CD4-positive, alpha-beta T cell treated with Interleukin-2 at 100 ng/mL for 4 hours (primary cell): Measurements from ENCODE around the gene ZNF189.

ENCODE experiments used
- DNase-seq: peaks from one replicate; pipeline ENCODE4 v3.0.0-alpha.2; 2020; ENCODE audit warnings: low spot score

ZNF189 gene

DNA sequence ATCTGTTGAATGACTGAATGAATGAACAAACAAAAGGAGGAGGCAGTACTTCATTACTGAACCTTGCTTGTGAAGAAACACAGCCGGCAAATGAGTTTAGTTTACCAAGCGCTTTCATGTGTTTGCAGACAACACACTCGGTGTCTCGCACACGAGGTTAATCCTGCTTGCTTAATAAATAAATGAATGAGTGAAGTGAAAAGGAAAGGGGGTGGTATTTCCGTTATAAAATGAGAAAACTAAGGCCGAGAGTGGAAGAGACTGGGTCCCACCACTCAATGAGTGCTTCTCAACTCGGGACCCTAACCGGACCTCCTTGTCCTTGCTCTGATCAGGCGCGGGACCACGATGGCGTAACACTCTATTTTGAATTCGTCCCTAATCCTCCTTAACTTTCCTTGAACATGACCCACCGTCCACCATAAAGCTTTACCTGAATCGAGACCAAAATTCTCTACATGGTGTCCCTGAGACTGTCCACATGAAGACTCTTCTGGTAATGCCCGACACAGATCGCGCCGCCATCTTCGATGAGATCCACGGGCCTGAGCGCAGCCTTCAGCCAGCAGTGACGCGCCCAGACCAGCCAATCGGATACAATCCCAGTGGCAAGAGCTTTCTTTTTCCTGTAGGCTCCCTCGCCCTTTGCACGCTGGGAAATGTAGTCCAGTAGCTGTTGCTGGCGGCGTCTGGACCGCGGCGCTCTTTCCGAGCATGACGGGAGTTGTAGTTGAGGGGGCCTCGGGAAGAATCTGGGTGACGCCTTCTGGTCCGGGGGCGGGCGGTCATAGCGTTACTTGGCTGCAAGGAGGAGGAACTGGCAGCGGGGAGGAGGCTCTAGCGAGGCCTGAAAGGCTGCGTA, at the start of gene ZNF189, which contains the start of gene MRPL50:
TSS of gene ZNF189 (plus strand) at position 784 of the 862 bp plus-strand sequence. CDS start 306 bp downstream, outside the sequence.
TSS of gene MRPL50 (minus strand) at position 551 of the 862 bp plus-strand sequence. CDS start at position 525, 26 bp downstream.
- DNase-seq = peak; percentile 98

DNA sequence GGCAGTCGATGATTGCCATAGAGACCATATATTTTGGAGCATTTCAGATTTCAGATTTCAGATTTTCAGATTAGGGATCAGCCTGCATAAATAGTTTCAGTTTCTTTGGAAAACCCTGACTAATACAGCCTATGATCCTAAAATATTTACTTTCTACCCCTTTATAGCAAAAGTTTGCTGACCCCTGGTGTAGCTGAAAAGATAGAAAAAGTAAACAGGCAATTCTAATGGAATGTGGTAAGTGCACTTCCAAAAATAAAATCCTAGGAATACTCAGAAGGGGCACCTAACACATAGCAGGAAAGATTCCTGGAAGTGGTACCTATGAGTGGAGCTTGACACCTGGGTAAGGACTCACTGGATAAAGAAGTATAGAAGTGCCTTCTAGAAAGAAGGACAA, 48.4 kb upstream of the ZNF189 start:
- DNase-seq = no peak

DNA sequence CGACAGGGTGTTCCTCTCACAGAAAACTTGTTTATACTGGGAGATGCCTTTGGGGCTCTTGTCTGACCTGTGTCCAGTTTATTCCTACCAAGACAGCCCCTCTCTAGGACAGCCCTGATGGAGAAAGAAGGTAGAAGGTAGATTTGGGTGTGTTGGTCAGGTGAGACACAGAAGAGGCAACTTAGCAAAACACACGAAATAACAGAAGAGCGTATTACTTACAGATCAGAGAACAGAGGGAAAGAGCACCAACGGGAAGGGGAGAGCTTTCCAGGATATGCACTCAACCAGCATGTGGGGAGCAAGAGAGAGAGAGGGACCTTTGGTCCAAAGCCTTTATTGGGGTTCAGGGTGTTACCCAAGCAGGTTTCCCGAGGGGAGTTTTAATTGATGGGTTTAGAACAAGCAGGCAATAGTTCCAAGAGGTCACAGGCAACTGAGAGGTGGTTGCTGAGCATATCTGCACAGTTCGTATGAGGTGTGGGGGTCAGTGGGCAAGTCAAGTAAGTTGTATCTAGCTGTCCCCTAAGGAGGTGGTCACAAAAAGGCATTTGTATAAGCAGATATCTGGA, 45.7 kb upstream of the ZNF189 start:
- DNase-seq = no peak

DNA sequence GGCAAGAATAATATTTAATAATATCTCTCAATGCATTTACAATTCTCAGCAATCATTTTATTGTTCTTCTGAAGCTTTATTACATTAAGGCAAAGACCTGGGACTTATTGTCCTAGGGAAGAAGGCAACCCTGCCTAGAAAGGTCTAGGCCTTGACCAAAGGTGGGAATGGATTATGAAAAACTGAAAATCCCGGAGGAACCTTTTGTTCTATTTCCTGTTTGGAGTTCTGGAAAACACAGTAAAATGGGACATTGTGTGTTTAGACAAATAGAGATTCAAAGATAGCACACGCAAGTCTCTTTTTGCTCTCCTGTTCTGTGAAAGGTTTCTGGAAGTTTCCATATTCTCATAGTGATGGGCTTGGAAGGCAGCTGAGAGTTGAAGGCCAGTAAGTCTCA, 45.0 kb upstream of the ZNF189 start:
- no peak for DNase-seq

DNA sequence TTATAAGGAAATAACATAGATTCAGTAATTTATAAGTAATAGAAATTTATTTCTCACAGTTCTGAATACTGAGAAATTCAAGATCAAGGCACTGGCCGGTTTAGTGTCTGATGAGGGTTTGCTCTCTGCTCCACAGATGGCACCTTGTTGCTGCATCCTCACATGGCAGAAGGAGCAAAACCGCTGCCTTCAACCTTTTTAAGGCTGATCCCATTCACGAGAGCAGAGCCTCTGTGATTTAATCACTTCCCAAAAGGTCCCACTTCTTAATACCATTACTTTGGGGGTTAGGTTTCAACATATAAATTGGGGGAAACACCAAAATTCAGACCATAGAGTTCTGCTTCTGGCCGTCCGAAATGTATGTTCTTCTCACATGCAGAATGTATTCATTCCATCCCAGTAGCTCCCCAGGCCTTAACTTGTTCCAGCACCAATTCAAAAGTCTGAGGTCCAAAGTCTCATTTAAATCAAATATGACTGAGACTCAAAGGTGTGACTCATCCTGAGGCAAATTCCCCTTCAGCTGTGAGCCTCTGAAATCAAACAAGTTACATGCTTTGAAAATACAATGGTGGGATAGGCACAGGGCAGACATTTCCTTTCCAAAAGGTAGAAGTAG, 44.4 kb upstream of the ZNF189 start:
- no peak for DNase-seq

DNA sequence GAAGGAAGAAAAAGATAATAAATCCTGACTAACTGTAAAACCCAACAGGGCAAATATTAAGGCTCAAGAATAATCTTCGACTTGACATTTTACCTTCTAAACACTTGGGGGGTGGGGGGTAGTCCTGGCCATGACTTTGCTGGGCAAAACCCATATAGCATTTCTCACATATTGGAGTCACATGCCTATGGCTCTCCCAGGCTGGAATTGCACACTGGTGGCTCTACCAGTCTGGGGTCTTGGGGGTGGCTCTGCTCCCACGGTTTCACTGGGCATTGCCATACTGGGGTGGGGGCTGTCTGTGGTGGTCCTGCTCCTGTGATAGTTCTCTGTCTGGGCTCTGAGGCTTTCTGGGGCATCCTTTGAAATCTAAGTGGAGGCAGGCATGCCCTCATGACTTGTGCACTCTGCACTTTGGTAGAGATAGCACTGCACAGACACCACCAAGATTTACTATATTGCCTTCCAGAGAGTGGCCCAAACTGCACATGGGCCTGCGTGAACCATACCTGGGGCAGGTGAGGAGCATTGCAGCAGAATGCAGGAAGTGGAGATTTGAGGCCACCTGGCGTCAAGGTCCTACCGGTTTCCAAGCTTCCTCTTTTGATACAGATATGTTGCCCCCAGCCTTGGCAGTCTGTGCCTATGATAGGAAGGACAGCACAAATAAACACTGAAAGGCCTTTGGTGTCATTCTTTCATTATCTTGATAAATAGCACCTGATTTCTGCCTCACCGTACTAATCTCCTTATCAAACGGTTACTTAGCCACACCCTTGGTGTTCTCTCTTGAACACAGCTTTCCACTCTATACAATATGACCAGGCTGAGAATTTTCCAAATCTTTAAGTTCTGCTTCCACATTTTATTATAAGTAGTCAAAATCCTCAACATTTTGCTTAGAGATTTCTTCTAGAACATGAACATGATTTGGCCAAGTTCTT, 43.6 kb upstream of the ZNF189 start:
- DNase-seq = no peak

DNA sequence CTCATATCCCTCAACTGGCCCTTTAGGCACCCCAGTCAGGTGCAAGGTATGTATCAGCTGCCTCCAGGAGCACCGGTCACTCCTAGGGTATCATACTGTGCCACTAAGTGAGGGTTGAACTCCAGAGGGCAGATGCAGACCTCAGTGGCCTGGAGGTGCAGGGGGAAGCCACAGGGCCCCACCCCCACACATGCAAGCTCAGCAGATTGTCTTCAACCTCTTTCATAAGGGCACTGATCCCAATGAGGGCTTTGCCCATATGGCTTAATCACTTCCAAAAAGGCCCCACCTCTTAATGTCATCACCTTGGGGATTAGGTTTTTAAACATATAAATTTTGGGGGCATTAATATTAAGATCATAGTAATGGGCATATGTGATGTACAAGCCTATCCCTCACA, 42.0 kb upstream of the ZNF189 start:
- DNase-seq = no peak

DNA sequence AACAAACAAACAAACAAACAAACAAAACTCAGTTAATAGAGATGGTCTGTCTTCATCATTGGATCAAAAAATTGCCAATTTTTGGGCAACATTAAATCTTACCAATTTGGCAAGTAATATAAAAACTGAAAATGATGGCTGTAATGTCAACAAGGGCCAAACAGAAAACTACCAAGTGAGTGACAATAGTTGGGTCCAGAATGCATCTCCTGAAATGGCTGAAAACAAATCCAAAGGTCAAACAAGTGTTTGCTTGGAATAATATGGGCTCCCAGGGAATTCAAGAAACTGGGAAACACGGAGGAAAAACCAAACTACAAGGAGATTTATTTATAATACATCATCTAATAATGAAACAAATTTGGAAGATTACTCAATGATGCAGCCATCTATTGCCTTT, 39.0 kb upstream of the ZNF189 start:
- DNase-seq = no peak

DNA sequence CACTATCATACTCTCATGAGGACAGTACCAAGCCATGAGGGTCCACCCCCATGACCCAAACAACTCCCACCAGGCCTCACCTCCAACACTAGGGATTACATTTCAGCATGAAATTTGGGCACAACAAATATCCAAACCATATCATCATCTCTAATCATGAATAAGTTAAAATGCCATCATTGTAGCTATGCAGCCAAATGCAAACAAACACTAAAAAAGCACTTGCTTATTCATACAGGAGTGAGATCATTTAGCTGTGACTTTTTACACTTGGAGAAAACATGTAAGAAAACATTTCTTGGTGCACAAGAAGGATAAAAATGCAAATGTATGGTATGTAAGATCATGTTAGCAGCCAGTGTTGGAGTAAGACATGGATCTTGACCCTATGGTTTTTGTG, 38.0 kb upstream of the ZNF189 start:
- DNase-seq = no peak

DNA sequence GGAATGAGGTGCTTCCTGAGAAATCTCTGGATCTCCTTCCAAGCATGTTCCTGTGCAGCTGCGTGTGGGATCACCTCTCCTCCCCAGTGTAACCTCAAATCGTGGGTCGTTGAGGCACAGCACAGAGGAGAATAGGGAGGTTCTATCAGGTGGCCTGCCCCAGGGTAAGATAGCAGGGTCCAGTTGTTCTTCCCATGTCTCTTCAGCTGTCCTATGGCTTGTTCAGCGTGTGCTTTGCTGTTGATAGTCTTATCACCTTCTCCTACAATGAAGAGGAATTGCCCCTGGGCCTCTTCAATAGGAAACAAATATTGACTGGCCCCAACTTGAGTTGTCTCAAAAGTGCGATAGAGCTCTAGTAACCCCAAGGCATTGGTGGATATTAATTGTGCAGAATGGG, 36.2 kb upstream of the ZNF189 start:
- no peak for DNase-seq

DNA sequence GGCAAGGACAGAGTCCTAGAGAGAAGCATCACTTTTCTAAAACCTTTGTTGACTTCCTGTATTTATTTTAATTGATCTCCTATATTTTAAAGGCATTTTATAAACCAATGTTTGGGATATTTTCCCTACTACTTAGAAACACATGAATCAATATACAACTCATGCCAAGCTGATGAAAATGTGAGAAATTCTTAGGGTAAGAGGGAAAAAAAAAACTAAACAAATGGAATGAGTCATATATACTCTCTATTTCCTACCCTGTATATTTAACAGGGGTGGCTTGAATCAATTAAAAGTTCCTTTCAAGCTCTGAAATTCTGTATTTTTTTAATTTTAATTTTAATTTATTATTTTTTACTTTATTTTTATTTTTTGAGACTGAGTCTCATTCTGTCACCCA, 33.5 kb upstream of the ZNF189 start:
- DNase-seq = no peak

DNA sequence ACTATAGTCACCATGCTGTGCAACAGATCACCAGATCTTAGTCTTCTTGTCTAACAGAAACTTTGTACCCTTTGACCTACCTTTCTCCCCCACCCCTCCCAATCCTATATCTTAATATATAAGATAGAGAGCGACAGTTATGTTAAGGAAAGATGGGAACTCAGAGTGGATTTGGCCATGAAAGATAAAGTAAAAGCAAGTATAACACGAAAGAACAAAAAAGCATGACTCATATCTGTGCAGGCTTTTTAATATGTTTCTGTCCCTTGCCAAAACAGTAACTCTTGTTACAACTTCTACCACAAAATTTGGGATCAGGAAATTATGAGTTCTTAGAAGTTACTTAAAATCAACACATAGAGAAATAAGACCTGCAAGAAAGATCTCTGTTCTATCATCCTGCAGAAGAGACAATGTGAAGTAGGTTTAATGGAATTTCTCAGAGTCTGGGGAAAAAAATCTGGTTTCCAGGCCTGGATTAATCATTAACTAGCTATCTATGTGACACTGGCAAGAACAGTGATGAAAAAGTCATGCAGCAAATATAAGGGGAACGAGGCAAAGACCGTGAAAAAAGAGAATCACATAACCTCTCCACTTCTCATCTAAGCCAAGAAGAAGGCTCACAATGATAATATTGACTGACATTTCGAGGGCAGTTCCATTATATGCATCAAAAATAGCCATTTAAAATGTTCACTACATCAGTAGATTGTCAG, 32.5 kb upstream of the ZNF189 start:
- DNase-seq = no peak

DNA sequence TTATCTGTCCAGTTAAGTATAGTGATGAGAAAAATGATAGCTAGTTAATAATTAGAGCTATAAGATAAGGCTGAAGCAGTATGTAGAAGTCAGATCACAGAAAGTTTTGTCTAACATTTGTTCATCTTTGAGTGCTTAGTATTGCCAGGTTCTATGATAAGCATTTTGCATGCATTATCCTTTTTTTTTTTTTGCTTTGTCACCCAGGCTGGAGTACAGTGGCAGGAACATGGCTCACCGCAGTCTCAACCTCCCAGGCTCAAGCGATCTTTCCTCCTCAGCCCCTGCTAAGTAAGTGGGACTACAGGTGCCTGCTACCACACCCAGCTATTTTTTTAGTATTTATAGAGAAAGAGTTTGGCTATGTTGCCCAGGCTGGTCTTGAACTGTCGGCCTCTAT, 31.3 kb upstream of the ZNF189 start:
- DNase-seq = no peak

DNA sequence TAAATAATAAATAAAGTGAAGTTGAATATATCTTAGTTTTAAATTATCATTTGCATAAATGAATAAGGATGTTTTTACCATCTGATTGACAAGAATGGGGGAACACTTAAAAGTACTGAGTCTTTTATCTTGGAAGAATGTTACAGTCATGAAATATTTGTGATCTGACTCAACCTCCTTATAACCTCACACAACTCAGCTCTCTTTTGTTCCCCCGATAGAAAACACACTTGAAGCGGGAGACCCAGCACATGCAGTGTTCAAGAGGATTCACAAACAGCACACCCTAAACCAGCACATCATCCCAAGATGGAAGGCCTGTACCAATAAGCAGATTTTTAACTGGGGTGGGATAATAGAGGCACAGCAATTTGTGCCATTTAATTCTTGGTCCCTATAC, 29.4 kb upstream of the ZNF189 start:
- no peak for DNase-seq

DNA sequence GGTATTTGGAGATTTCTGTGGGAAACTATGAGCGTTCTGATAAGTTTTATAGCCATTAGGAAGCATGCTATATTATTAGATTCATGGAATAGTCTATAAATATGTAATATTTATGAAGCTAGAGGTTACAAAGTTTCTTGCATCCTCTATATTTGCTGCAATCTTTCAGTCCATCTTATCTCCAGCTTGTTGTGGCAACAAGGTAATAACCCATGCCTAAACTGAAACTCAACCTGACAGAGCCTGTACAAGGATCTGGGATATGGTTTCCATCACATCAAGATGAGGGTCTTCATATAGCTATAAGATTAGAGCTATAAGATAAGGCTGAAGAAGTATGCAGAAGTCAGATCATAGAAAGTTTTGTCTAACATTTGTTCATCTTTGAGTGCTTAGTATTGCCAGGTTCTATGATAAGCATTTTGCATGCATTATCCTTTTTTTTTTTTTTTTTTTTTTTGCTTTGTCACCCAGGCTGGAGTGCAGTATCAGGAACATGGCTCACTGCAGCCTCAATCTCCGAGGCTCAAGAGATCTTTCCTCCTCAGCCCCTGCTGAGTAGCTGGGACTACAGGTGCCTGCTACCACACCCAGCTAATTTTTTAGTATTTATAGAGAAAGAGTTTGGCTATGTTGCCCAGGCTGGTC, 28.6 kb upstream of the ZNF189 start:
- DNase-seq = no peak

DNA sequence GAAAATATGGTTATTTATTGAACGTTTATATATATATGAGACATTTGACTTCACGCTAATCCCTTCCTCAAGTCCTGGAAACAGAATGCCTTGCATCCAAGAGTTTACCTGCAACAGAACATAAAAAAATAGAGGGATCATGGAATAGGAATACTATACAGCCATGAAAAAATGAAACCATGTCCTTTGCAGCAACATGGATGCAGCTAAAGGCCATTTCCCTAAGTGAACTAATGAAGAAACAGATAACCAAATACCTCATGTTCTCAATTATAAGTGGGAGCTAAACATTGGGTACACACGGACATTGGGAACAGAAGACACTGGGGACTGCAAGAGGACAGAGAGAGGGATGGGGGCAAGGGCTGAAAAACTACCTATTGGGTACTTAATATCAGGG, 26.8 kb upstream of the ZNF189 start:
- no peak for DNase-seq

DNA sequence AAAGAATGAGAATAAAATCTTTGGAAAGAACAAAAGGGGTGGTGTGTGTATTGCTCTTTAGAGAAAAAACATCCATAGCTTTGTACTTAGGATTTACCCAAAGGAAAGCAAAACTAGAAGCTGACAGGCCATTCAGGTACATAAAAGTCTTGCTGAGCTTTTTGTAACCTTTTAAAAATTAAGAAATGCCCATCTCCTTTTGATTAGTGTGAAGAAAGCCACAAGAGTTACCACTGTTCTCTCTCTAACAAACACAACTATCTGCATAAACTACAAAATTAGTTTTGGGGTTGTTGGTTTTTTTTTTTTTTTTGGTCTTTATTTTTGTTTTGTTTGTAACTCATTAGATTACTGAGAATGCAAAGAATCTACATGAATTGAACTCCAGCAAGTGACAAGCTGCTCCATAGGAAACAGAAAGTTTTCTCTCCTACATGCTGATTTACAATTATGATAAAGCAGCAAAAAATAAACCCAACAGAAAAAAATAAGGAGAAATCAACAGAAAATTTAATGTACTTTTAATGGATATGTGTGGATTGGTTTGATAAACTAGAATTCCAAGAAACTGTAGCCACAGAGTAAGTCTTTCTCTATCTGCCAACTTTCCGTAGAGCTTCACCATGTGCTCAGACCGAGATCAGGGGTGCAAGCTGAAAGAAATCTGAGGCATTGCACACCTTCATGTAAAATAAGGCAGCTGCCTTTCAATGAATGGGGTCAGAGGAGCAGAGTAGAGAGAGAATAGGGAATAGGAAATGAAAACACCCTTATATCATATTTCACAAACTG, 26.1 kb upstream of the ZNF189 start:
- no peak for DNase-seq

DNA sequence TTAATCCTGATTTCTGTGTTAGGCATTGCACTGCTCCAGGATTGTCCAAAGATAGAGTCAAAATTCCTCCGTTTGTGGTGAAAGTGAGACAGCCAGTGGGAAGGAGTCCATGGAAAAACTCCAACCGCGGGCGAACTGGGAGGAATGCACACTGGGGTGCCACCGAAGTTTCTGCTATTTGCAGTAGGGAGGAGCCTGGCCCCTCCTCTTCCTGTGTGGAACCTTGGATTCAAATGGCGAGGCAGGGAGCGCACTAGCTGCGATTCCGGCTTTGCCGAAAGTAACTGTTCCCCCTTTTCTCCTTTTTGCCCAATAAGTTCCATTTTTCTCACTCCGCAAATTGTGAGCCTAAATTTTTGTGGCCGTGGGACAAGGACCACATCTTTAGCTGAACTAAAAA, 23.1 kb upstream of the ZNF189 start:
- DNase-seq = no peak

DNA sequence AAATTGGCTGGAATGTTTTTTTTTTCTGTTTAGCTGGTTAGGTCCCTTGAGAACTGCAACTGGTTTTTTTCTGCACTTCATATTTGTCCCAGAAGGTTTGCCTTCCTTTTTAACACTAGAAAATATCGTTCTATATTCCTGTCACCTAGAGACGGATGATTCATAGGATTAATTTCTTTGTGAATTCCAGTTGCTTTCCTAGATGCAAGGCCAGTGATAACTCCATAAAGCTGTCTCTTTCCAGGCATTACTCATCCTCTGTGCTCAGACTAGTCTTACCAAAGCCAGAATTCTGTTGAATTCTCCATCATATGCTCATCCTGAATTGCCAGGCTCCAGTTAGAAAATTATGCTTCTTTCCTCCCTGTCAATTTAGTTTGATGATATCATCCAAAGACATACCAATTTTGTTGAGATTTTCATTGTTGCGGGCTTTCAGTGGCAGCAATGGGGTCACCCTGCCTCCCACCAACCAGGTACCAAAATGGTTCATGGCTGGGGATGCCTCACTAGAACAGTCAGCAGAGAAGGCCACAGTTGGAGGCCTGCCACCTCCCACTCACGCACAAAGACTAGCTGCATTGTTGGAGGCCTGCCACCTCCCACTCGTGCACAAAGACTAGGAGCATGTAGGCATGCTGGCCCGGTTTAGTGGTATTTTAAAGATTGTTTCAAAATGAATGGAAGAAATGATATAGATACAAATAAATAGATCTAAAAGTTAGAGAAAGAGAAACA, 22.4 kb upstream of the ZNF189 start:
- DNase-seq = no peak
